ENCODE measurements around the gene ADAP1.

DNA sequence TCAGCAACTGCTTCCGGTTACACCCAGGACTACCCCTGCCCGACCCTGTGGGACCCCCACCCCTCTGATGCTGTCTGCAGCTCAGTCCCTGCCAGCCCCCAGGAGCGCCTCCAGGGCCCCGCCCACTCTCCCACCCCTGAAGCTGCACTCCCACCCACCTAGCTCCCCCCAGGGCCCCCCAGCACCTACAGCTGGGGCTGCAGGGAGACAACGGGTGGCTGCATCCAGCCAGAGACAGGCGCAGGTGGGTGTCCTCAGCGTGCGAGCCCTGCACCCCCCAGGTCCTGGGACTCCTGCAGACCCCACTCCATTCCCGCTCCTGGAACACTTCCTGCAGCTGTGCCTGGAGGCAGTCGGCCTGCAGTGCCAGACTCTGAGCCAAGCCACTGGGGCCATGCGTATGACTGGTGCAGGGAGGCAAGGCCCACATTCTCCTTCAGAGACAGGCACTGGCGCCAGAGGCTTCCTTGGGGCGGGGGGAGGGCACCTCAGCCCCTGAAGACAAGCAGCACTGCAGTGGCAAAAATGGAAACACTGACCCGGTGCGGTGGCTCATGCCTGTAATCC, 34.6 kb upstream of the ADAP1 start:
- TF ChIP-seq, protein P1, sequence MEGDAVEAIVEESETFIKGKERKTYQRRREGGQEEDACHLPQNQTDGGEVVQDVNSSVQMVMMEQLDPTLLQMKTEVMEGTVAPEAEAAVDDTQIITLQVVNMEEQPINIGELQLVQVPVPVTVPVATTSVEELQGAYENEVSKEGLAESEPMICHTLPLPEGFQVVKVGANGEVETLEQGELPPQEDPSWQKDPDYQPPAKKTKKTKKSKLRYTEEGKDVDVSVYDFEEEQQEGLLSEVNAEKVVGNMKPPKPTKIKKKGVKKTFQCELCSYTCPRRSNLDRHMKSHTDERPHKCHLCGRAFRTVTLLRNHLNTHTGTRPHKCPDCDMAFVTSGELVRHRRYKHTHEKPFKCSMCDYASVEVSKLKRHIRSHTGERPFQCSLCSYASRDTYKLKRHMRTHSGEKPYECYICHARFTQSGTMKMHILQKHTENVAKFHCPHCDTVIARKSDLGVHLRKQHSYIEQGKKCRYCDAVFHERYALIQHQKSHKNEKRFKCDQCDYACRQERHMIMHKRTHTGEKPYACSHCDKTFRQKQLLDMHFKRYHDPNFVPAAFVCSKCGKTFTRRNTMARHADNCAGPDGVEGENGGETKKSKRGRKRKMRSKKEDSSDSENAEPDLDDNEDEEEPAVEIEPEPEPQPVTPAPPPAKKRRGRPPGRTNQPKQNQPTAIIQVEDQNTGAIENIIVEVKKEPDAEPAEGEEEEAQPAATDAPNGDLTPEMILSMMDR (IDR thresholded peaks at IDR 0.05) = no peak
- no peak for TF ChIP-seq EZH2phosphoT487 (IDR thresholded peaks at IDR 0.05)
